NB4 (cell line): ENCODE data around the gene UHRF1.

Source experiments
- CTCF ChIP-seq: IDR thresholded peaks from one replicate; pipeline ENCODE4 v1.5.1; 2012; ENCODE audit warnings: low read depth, low read length
- MAX ChIP-seq: IDR thresholded peaks from 2 replicates; pipeline ENCODE4 v1.6.1; 2011; ENCODE audit warnings: low read depth, low read length

DNA sequence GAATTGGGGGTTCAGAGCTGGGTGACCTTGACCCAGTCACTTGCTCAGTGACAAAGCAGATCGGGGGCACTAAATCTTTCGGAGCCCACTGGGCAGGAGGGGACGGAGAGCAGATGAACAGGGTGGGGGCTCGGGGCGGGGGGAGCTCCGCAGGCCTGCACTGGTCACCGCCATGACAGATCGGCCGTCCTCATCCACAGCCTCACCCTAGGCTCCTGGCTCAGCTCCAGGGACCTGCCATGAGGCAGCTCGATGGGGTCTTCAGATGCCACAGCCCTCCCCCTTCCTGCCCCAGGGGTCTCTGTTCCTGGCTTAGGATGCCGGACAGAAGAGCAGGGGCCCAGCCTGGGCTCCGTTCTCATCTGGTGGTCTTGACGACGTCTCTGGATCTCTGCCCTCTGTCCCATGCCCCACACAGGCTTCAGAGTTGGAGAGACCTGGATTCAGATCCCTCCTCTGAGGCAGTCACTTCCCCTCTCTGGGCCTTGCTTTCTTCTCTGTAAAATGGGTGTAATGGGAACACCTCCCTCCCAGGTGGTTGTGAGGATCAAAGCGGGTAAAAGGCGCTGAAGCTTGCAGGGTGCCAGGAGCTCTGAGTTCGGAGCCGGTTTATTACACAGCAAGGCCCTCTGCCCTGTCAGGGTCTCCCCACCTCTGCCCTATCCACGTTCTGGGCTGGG, 62.7 kb downstream of the UHRF1 start:
- TF ChIP-seq CTCF (no peak), MAX (no peak)
